Spleen (tissue), 11 donors: ENCODE data around the gene PROB1. TPM values are rescaled to one million over a fixed set of nuclear protein-coding genes. Genes with fewer than 3 reads are reported as not detected.
A peak's percentile ranks its signal among the peaks of the same experiment; 100 is the strongest.

Experiments used
- DNase-seq: peaks from one replicate; pipeline ENCODE4 v3.0.0-alpha.2; 2020
- H3K27ac ChIP-seq, 8 donors: fragments of 200-600 bp; sonication (generic) in 7 of 8; 1 replicate in 4 of 8; 2 replicates in 4 of 8; pipeline versions ENCODE4 v1.5.0 to v1.8.0; 2016 to 2021; ENCODE audit warnings: inconsistent platforms in 4 of 8, mild to moderate bottlenecking in 4 of 8, moderate library complexity in 1 of 8
- H3K27me3 ChIP-seq, 7 donors: fragments of 200-600 bp; sonication (generic) in 6 of 7; replicated peaks in 1 of 7; 1 replicate in 4 of 7; 2 replicates in 3 of 7; pipeline versions ENCODE4 v1.5.0 to v1.8.0; 2016 to 2021; ENCODE audit warnings: inconsistent platforms in 3 of 7, mild to moderate bottlenecking in 1 of 7
- H3K36me3 ChIP-seq, 6 donors: fragments of 200-600 bp; sonication (generic) in 5 of 6; 1 replicate in 4 of 6; 2 replicates in 2 of 6; pipeline versions ENCODE4 v1.5.0 to v1.8.0; 2016 to 2021; ENCODE audit warnings: inconsistent platforms in 2 of 6
- H3K4me1 ChIP-seq, 6 donors: fragments of 200-600 bp; sonication (generic) in 5 of 6; 1 replicate in 3 of 6; 2 replicates in 3 of 6; pipeline versions ENCODE4 v1.5.0 to v1.8.0; 2016 to 2021; ENCODE audit warnings: inconsistent platforms in 3 of 6
- H3K4me3 ChIP-seq, 8 donors: fragments of 200-600 bp; sonication (generic) in 7 of 8; 1 replicate in 4 of 8; 2 replicates in 4 of 8; pipeline versions ENCODE4 v1.5.0 to v1.8.0; 2016 to 2021; ENCODE audit warnings: inconsistent platforms in 4 of 8, mild to moderate bottlenecking in 4 of 8, moderate library complexity in 2 of 8
- H3K9me3 ChIP-seq, 8 donors: fragments of 200-600 bp; sonication (generic) in 7 of 8; 1 replicate in 4 of 8; 2 replicates in 4 of 8; pipeline versions ENCODE4 v1.5.0 to v1.8.0; 2016 to 2021; ENCODE audit warnings: inconsistent platforms in 4 of 8
- CTCF ChIP-seq, 11 experiments: fragments of 200-600 bp in 7 of 11; fragments of 450-650 bp in 4 of 11; sonication (generic) in 4 of 11; IDR thresholded peaks in 8 of 11; conservative IDR thresholded peaks in 3 of 11; 1 replicate in 7 of 11; 2 replicates in 4 of 11; pipeline versions ENCODE4 v1.4.0 to v1.8.0; 2016 to 2021; ENCODE audit warnings: antibody characterized with exemption in 11 of 11, inconsistent platforms in 4 of 11, mild to moderate bottlenecking in 1 of 11
- POLR2A ChIP-seq, 3 donors: fragments of 450-650 bp; IDR thresholded peaks; one replicate each; pipeline ENCODE4 v1.5.1; 2017; ENCODE audit warnings: antibody characterized with exemption in 3 of 3, mild to moderate bottlenecking in 1 of 3
- POLR2AphosphoS5 ChIP-seq, 3 donors: sonication (generic); formaldehyde crosslinking; IDR thresholded peaks; one replicate each; pipeline ENCODE4 v1.5.1; 2017; ENCODE audit warnings: antibody characterized with exemption in 3 of 3
- WGBS, 5 donors: extraction: QIAGEN DNeasy Blood & Tissue Kit in 3 of 5; methylation state at CpG; one replicate each; pipeline versions ENCODE4 v1.1.5 to v1.1.7; 2013 to 2018; 5-methylcytosine and 5-hydroxymethylcytosine counted together
- intact Hi-C: fragments of 100-400 bp; cut with DNase I; formaldehyde crosslinking; loops from one replicate; pipeline ENCODE4 v1.15.0; 2023; ENCODE audit warnings: low total_unique reads
- polyA plus RNA-seq, 3 donors: library from polyadenylated mRNA; stranded (reverse); fragments of 200-250 nt; gene quantifications; one replicate each; pipeline ENCODE4 v1.2.1, GENCODE V29; 2013
- total RNA-seq, 7 donors: library from RNA; depleted of rRNA in 3 of 7; stranded (reverse); fragments of >200 nt in 3 of 7; fragmentation: NEBNext Ultra II Directional in 4 of 7; extraction: Animal tissue kit (Norgen Biotek cat#: 25700) in 4 of 7; gene quantifications; one replicate each; pipeline versions ENCODE4 v1.1.0 to v1.2.1, GENCODE V29; 2016 to 2021
- donor health status: healthy with polysubstance abuse.
- donor health status: DM: no; HTN: no; CAD: no; lungs with moderate emphysema.
- donor health status: DM: no; HTN: no; CAD: no.
- donor health status: Bipolar disorder and iron deficiency.
- donor health status: healthy.
- donor health status: DM: no; HTN: no; CAD: no.
- donor health status: DM: yes; HTN: yes; CAD: no.

Gene PROB1
- total and polyA plus RNA-seq, 10 donors = 0.33 to 3.2 (median 1.6) TPM

- Histone ChIP-seq H3K36me3 (peaks cover 0 to 52% (median 4%) of the 10 kb centered on the region in 6 donors), H3K9me3 (no peaks in the 10 kb centered on the region), H3K27ac (no peak overlapping the region), H3K4me1 (peaks cover 9 to 87% (median 66%) of the 10 kb centered on the region in 6 donors), H3K27me3 (no peaks in the 10 kb centered on the region), H3K4me3 (peak overlapping the region in 1 of 8 donors; percentile 97)
- intact Hi-C loops = no loop called here
- DNase-seq = no peak
- TF ChIP-seq POLR2A (IDR thresholded peaks at IDR 0.05) (no peak), POLR2AphosphoS5 (IDR thresholded peaks at IDR 0.05) (no peak), CTCF (IDR thresholded peaks at IDR 0.05 in 8 of 11, conservative IDR thresholded peaks at IDR 0.05 in 3 of 11) (no peak)
- 69 to 95% (median 89%) methylated on average over 2 of the region's 2 CpGs for WGBS, 5 donors
These were observed 50.7 kb downstream of the PROB1 start for GRCh38 chr5:139344177-139344576.

- H3K36me3 ChIP-seq = peaks cover 0 to 45% (median 4%) of the 10 kb centered on the region in 6 donors
- peaks cover 9 to 80% (median 59%) of the 10 kb centered on the region in 6 donors for H3K4me1 ChIP-seq
- H3K9me3 ChIP-seq = no peaks in the 10 kb centered on the region
- no peak for DNase-seq
- WGBS, 5 donors = 78 to 88% (median 82%) methylated on average over 9 of the region's 9 CpGs
- peak overlapping the region in 4 of 8 donors; percentile 96 to 100 (median 99) for H3K27ac ChIP-seq
- no peak for TF ChIP-seq CTCF (IDR thresholded peaks at IDR 0.05 in 8 of 11, conservative IDR thresholded peaks at IDR 0.05 in 3 of 11)
- no peak for TF ChIP-seq POLR2A (IDR thresholded peaks at IDR 0.05)
- no peak for TF ChIP-seq POLR2AphosphoS5 (IDR thresholded peaks at IDR 0.05)
- peak overlapping the region in 6 of 8 donors; percentile 81 to 97 (median 90) for H3K4me3 ChIP-seq
- intact Hi-C loops = no loop called here
- H3K27me3 ChIP-seq = no peaks in the 10 kb centered on the region
These were observed 51.4 kb downstream of the PROB1 start for GRCh38 chr5:139343476-139343875.

GRCh38 chr5:139342423-139342723 lies 52.5 kb downstream of the PROB1 start:
- intact Hi-C loops = no loop called here
- WGBS, 5 donors = 0 to 1% (median 0%) methylated on average over 16 of the region's 16 CpGs

More at GRCh38 chr5:139342423-139342723, 52.5 kb downstream of the PROB1 start:
- Histone ChIP-seq H3K27ac (peak overlapping the region; percentile 96 to 100 (median 99)), H3K9me3 (no peaks in the 10 kb centered on the region), H3K36me3 (peaks cover 0 to 36% (median 4%) of the 10 kb centered on the region in 6 donors), H3K4me1 (peaks cover 9 to 69% (median 52%) of the 10 kb centered on the region in 6 donors), H3K27me3 (no peaks in the 10 kb centered on the region), H3K4me3 (peak overlapping the region; percentile 75 to 97 (median 87))
- TF ChIP-seq POLR2A (IDR thresholded peaks at IDR 0.05) = no peak
- no peak for TF ChIP-seq POLR2AphosphoS5 (IDR thresholded peaks at IDR 0.05)
- TF ChIP-seq CTCF (IDR thresholded peaks at IDR 0.05 in 8 of 11, conservative IDR thresholded peaks at IDR 0.05 in 3 of 11) = no peak
- DNase-seq = no peak
